ENCODE results near the gene PTPRB.

Gene PTPRB

DNA sequence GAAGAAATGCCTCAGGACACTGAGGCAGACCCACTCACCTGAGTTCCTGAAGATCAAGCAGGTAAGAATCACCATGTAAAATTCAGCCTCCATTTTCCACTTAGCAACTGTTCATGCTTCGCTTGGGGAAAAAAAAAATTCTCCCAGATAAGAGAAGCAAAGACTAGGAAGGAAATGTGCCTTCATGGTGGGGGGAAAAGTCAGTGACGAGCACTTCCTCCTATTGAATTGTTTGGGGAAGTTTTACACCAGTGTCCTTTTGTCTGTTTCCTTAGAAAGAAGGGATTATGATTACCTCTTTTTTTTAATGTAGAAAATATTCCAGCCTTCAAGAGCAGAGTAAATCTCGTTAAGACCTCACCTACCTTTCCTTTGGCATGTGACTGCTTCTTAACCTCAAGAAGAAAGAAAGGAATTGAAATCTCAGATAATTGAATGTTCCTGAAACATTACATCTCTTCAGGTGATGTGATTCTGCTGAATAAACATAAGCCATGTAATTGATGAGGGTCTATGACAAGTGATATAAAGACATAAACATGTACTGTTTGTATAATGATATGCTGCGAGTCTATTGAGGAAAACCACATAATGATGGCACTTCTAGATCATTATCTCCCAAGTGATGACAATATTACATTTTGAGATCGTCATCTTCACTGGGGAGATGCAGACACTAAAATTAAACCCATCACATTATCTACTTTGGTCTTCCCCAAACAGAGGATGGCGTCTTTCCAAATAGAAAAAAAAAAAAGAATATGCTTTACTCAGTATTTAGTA, at the start of gene PTPRB:
TSS of gene PTPRB (minus strand) at position 127 of the 783 bp plus-strand sequence. CDS start at position 93, 34 bp downstream.
- DNase-seq (ENCODE audit: low read depth), result no peak

GRCh38 chr12:70686907-70687306, 49.7 kb upstream of the PTPRB start:
- no peak for DNase-seq (ENCODE audit: low read depth)

GRCh38 chr12:70686299-70686698, 49.1 kb upstream of the PTPRB start:
- no peak for DNase-seq (ENCODE audit: low read depth)

DNA sequence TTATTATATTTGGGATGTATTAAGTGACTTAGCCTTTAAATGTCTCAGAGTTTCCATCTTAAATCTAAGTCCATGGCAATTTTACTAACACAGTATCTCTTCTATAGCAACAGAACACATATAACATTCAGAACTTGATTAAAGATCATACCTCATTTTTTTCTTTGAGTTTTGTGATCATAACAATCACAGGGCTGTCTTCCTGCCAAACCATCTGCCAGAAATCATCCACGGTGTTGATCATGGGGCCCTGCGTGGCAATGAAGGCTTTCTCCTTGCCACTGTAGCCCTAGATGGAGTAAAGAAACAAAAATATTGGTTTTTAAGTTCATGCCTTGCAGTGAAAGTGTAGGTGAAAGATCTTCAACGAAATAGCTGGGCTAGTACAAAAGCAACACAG, 46.7 kb upstream of the PTPRB start:
- DNase-seq (ENCODE audit: low read depth), result no peak

DNA sequence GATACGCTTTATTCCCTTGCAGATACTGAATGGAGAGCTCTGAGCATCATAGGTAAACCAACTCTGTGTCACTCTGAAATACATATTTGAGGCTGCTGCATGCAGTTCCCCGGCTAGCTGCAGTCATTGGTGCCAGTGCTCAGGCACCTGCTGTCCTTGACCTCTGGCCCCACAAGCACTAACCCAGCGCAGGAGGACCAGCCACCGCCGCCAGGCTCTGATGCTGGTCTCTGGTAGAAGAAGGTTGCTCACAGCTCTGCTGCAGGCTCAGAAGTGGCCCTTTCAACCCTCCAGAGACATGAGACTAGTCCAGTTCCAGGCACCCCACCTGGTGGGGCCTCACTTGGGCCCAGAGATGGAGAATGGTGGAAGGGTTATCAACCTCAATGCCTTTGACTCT, 34.5 kb upstream of the PTPRB start:
- DNase-seq (ENCODE audit: low read depth), result no peak

GRCh38 chr12:70670948-70671347, 33.7 kb upstream of the PTPRB start:
- no peak for DNase-seq (ENCODE audit: low read depth)

DNA sequence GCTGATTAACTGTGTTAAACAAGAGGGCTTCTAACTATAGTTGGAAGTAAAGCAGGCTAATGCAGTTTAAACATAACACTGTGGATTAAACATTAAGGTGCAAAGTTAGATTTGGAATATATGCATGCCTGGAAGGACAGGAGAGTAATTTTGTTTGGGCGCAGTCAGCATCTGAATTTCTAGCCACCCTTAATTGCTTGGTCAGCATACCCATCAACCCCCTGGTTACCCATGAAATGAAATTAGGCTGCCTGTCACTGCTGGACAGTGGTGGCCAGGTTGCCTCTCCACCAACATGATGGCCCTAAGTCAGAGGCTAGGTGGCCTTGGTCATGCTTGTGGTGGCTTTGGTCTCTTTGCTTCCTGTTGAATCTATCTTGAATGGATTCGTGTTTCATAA, 30.0 kb upstream of the PTPRB start:
- no peak for DNase-seq (ENCODE audit: low read depth)

DNA sequence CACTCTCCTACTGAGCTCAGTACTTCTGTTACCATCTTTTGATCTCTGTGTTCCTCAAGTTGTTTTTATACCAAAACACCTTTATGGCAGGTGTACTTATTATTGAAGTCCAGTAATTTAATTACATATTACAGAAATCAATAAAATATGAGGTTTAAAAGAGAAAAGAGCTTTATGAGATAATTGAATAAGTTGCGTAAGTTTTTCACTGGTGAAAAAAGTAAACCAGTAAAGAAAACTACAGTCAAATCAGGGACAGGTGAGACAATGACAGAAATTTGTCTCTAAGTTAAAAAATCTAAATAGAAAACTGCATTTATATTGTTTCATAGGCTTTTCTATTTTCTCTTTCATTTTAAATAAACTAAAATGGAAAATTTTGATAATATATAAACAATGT, 29.1 kb upstream of the PTPRB start:
- no peak for DNase-seq (ENCODE audit: low read depth)

GRCh38 chr12:70664465-70664881, 27.2 kb upstream of the PTPRB start:
- no peak for DNase-seq (ENCODE audit: low read depth)

- DNase-seq (ENCODE audit: low read depth), result no peak
Measured at GRCh38 chr12:70663838-70664237, 26.6 kb upstream of the PTPRB start.

GRCh38 chr12:70661466-70662161, 24.4 kb upstream of the PTPRB start:
- DNase-seq (ENCODE audit: low read depth), result peak; percentile 84

DNA sequence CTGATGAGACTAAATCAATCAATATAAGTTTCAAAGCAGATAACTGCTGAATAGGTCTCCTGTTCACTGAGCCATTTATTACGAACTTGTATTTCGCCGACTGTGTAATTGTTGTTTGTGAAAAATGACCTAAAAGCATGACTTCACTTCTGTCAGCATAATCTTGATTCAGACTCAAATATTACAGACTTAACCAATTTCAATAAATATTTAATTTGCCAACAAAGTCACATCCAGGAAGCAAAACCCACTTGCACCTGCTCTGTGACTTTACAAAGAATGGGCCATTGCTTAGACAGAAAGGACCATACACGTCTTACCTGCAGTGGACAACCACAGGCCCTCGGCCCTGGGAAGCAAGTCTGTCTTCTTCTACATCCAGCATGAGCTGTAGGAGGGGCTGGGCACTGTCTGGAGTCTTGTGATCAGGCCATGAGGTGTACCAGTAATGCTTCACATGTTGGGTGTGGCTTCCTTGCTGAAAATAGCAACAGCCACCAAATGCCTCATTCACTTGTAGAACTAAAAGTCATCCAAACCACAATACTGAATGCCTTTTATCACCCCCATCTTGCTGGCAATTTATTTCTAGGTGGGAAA, 23.5 kb upstream of the PTPRB start:
- peak; percentile 82 for DNase-seq (ENCODE audit: low read depth)

DNA sequence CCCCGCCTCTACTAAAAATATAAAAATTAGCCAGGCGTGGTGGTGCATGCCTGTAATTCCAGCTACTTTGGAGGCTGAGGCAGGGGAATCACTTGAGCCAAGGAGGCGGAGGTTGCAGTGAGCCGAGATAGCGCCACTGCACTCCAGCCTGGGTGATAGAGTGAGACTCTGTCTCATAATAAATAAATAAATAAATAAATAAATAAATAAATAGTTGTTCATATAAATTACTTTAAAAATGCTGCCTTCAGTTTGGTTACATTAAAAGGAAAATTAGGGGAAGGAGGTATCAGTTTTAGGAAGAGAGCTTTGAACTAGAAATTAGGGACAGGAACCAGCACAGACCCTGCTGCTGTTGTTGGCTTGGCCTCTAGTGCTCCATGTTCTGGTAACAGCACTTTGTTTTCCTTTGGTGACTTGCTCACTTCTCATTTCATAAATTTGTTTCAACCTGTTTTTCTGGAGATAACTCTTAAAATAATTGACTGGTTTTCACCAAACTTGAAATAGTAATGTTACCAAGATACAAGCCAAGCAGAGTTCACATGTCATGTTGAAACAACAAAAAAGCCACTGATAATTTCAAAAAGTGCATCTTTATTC, 22.9 kb upstream of the PTPRB start:
- no peak for DNase-seq (ENCODE audit: low read depth)

DNA sequence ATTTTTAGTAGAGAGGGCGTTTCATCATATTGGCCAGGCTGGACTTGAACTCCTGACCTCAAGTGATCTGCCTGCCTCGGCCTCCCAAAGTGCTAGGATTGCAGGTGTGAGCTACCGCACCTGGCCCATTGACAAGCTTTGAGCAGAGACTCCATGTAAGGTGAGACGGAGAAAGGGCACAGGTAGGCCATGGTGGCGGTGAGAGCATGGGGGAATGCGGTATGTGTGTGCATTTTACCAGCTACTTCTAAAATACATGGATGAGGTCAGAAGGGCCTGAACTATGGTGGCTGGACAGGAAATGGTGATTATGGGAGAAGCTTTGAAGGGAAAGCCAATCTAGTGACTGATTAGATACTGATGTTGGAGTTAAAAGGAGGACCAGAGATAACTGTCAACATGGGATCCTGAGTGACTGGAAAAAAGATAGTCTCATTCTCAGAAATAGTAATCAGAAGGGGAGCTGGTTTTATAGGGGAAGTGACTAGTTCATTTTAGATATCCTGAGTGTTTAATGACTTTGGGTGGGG, 21.9 kb upstream of the PTPRB start:
- no peak for DNase-seq (ENCODE audit: low read depth)

DNA sequence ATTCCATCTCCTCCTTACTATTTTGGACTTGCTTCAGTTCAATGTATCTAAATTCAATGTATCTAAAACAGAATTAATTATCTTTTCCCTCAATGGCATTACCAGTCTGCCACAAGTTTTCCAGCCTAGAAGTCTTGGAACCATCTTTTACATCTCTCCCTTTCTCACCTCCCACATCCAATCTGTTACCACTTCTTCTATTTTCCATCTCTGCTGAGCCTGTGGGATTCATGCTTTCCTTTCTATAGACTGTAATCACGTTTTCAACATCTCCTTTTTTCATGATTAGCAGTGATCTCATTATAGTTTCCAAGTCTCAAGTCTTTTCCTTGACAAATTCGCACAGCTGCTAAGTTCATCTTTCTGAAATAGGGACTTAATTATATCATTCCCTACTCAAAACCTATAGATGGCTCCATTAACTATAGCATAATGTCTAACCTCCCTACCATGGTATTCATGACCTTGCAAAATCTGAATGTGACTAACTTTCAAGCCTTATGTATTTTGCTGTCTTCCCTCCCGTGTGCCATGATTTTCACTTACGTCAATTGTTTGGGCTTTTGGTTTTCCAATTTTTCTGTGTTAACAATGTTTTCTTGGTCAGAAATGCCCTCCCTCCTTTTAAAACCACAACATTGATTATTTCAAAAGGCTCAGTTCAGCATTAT, 20.5 kb upstream of the PTPRB start:
- no peak for DNase-seq (ENCODE audit: low read depth)

DNA sequence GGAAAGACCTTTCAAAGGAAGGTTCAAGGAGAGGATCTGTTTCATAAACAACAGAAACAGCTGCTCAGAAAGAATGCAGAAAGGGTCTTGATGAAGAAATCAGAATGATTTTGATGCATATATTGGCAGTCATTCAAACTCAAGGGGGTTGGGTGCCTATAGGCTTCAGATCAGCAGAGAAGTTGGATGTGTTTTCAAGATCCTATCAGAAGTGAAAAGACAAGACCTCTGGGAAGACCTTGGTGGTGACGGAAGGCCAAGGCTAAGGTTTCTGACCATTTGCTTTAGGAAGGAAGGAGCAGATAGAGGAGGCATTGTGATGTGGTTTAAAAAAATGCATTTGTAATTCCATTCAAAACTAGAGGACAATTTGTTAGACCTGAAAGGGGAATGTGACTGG, 15.2 kb upstream of the PTPRB start:
- no peak for DNase-seq (ENCODE audit: low read depth)

- no peak for DNase-seq (ENCODE audit: low read depth)
Measured at GRCh38 chr12:70648831-70649230, 11.6 kb upstream of the PTPRB start.

DNA sequence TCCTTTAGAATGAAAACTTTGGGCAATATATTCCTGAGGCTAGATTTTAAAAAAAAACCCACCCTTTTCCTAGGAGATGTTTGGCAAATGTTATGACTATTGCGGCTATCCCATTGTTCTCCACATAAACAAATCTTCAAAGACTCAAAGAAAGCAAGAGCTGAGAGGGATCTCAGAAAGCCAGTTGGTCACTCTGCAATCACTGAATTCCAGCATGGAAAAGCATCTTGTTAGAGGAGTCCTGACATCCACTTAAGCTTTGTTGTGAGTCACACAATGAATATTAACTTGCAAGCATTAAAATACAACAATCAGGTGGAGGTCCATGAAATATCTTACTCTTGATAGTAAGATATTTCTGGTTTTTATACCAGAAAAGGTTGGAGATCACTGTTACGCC, 11.0 kb upstream of the PTPRB start:
- DNase-seq (ENCODE audit: low read depth), result no peak

GRCh38 chr12:70646850-70647249, 9.6 kb upstream of the PTPRB start:
- peak; percentile 81 for DNase-seq (ENCODE audit: low read depth)

- DNase-seq (ENCODE audit: low read depth), result peak; percentile 94
Measured at GRCh38 chr12:70645494-70646317, 8.5 kb upstream of the PTPRB start.

DNA sequence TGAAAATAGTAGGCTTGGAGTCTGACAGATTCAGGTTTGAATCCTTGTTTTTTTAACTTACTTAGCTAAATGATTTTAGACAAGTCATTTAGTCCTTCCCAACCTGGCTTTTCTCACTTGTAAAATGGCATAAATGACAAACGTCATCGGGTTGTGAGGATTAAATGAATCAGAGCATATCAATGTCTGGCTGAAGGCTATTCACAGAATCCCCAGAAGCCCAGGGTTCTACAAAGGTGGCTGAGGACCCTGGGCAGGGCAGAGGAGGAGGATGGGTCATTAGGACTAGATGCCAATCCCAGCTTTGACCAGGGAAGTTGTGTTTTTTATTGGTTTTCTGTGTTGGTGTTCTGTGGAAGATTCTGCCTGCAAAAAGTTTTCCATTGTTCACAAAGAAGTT, 7.6 kb upstream of the PTPRB start:
- no peak for DNase-seq (ENCODE audit: low read depth)

All from HS-5 (cell line).